HepG2 (cell line): ENCODE data around the gene SART1. TPM values are rescaled to one million over a fixed set of nuclear protein-coding genes. Genes with fewer than 3 reads are reported as not detected.
A peak's percentile ranks its signal among the peaks of the same experiment; 100 is the strongest.

Experiments used
- ARNT ChIP-seq: fragments of 450-650 bp; IDR thresholded peaks from 2 replicates; pipeline ENCODE4 v1.6.1; 2017
- ASH2L ChIP-seq: fragments of 300-600, 200-600 bp; sonication (generic); IDR thresholded peaks from 2 replicates; pipeline ENCODE4 v1.7.0; 2017; ENCODE audit warnings: low read depth, mild to moderate bottlenecking, moderate library complexity, mixed read lengths, low read length; ENCODE audit not compliant: insufficient read length
- ATAD3A ChIP-seq: sonication (generic); formaldehyde crosslinking; IDR thresholded peaks from 2 replicates; pipeline ENCODE4 v1.4.0; 2020; ENCODE audit warnings: missing genetic modification reagents
- EHMT2 ChIP-seq: fragments of 200-600 bp; sonication (generic); IDR thresholded peaks from 2 replicates; pipeline ENCODE4 v1.7.0; 2017; ENCODE audit warnings: antibody characterized with exemption, low read depth, low read length, borderline replicate concordance
- HCFC1 ChIP-seq: fragments of 150-350 bp; IDR thresholded peaks from 2 replicates; pipeline ENCODE4 v1.6.1; 2014; ENCODE audit warnings: low read depth, low read length
- KDM6A ChIP-seq: IDR thresholded peaks from 2 replicates; pipeline ENCODE4 v1.6.1; 2016; ENCODE audit warnings: low read depth
- MYC ChIP-seq: sonication (generic); formaldehyde crosslinking; IDR thresholded peaks from 2 replicates; pipeline ENCODE4 v1.9.0; 2021; ENCODE audit warnings: missing genetic modification reagents, borderline replicate concordance
- NCOR1 ChIP-seq: fragments of 200-600 bp; sonication (generic); IDR thresholded peaks from 2 replicates; pipeline ENCODE4 v1.7.0; 2017; ENCODE audit warnings: antibody characterized with exemption, low read length, borderline replicate concordance
- SCMH1 ChIP-seq: sonication (generic); formaldehyde crosslinking; IDR thresholded peaks from 2 replicates; pipeline ENCODE4 v1.9.0; 2021; ENCODE audit warnings: missing genetic modification reagents, mild to moderate bottlenecking, borderline replicate concordance
- SP4 ChIP-seq: sonication (generic); formaldehyde crosslinking; IDR thresholded peaks from 2 replicates; pipeline ENCODE4 v1.8.1; 2023; ENCODE audit warnings: mild to moderate bottlenecking, missing genetic modification reagents
- SRSF4 ChIP-seq: fragments of 200-400 bp; formaldehyde crosslinking; IDR thresholded peaks from one replicate; pipeline ENCODE4 v1.6.1; 2018; ENCODE audit warnings: mild to moderate bottlenecking, low read depth, low read length, moderate library complexity; ENCODE audit not compliant: poor library complexity, severe bottlenecking
- WIZ ChIP-seq: sonication (generic); formaldehyde crosslinking; IDR thresholded peaks from 2 replicates; pipeline ENCODE4 v1.5.1; 2020; ENCODE audit warnings: mild to moderate bottlenecking, missing genetic modification reagents
- ZBTB26 ChIP-seq: IDR thresholded peaks from 2 replicates; pipeline ENCODE4 v1.6.1; 2016; ENCODE audit warnings: missing compliant biosample characterization, missing genetic modification reagents, borderline replicate concordance
- ZC3H4 ChIP-seq: sonication (generic); formaldehyde crosslinking; IDR thresholded peaks from 2 replicates; pipeline ENCODE4 v1.4.0; 2020; ENCODE audit warnings: missing genetic modification reagents, borderline replicate concordance
- ZNF280B ChIP-seq: sonication (generic); formaldehyde crosslinking; IDR thresholded peaks from 2 replicates; pipeline ENCODE4 v1.5.0; 2020; ENCODE audit warnings: missing genetic modification reagents, mild to moderate bottlenecking, borderline replicate concordance
- ZNF3 ChIP-seq: IDR thresholded peaks from 2 replicates; pipeline ENCODE4 v1.7.0; 2017; ENCODE audit warnings: inconsistent platforms
- ZNF781 ChIP-seq: sonication (generic); formaldehyde crosslinking; IDR thresholded peaks from 2 replicates; pipeline ENCODE4 v1.5.1; 2020; ENCODE audit warnings: borderline replicate concordance, mild to moderate bottlenecking, missing genetic modification reagents; ENCODE audit errors: not compliant biosample characterization
- ZSCAN20 ChIP-seq: sonication (generic); formaldehyde crosslinking; IDR thresholded peaks from 2 replicates; pipeline ENCODE4 v1.4.0; 2020; ENCODE audit warnings: missing genetic modification reagents, mild to moderate bottlenecking, borderline replicate concordance
- polyA plus RNA-seq, 8 experiments: library from polyadenylated mRNA; depleted of rRNA in 3 of 8; stranded (reverse) in 7 of 8; unstranded in 1 of 8; fragments of >200 nt; fragmentation: Illumina TruSeq in 4 of 8; extraction: Trizol in 4 of 8; gene quantifications; 2 replicates each; pipeline versions ENCODE4 v1.2.1 to v1.2.3, GENCODE V29; 2011 to 2016; ENCODE audit warnings: low read depth in 4 of 8, missing spikeins in 1 of 8, mixed read lengths in 1 of 8; ENCODE audit not compliant: insufficient read depth in 1 of 8
- total RNA-seq, 5 experiments: library from RNA; depleted of rRNA; stranded (reverse); fragments of >200 nt; fragmentation: Illumina TruSeq; extraction: Trizol; gene quantifications; 2 replicates each; pipeline ENCODE4 v1.2.3, GENCODE V29; 2016; ENCODE audit warnings: low read depth in 1 of 5
- TF ChIP-seq, protein P1 (sequence below): sonication (generic); formaldehyde crosslinking; IDR thresholded peaks from 2 replicates; pipeline ENCODE4 v1.5.1; 2020; ENCODE audit warnings: missing genetic modification reagents, mild to moderate bottlenecking, borderline replicate concordance
- TF ChIP-seq, protein P2 (sequence below): sonication (generic); formaldehyde crosslinking; IDR thresholded peaks from 2 replicates; pipeline ENCODE4 v1.5.0; 2020; ENCODE audit warnings: missing genetic modification reagents
- TF ChIP-seq, protein P3 (sequence below): sonication (generic); formaldehyde crosslinking; IDR thresholded peaks from 2 replicates; pipeline ENCODE4 v1.5.0; 2020; ENCODE audit warnings: missing genetic modification reagents, mild to moderate bottlenecking, borderline replicate concordance
- TF ChIP-seq, protein P4 (sequence below): conservative IDR thresholded peaks from 2 replicates; pipeline ENCODE4 v1.6.1; 2018; ENCODE audit warnings: missing genetic modification reagents

The SART1 gene
- total and polyA plus RNA-seq, 2 of the 13 experiments (the other 11 are each of a cell fraction or from before 2014, with no cell fraction given): 11.3 to 22.5 TPM

DNA sequence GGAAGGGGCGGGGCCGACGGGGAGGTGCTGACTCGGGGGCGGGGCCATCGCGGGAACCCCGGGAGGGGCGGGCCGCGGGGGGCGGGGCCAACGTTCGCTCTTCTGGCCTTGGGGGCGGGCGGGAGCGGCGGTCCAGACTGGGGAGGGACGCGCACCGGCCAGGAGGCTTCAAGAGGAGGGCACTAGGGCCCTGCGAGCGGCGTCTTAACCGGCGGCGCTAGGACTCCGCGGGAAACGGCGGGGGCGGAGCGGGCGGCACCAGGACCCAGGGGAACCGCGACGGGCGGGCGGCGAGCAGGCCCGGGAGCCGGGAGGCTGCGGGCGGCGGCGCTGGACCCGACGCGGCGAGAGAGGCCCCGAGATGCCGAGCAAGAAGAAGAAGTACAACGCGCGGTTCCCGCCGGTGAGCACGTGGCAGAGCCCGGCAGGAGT is 42.4 kb upstream of the SART1 start, which contains the start of gene DRAP1 (continued):
- peak; percentile 50; the same call in 1 of the 2 replicates for TF ChIP-seq ZBTB26
- peak; percentile 82 for TF ChIP-seq ASH2L
- TF ChIP-seq ZSCAN20: peak; percentile 78; the same call in 1 of the 2 replicates
- peak; percentile 69 for TF ChIP-seq MYC (CRISPR knock-in tag)
- TF ChIP-seq SCMH1: no peak
- no peak for TF ChIP-seq NCOR1
- no peak for TF ChIP-seq ZNF280B (CRISPR knock-in tag)
- TF ChIP-seq, protein P1, sequence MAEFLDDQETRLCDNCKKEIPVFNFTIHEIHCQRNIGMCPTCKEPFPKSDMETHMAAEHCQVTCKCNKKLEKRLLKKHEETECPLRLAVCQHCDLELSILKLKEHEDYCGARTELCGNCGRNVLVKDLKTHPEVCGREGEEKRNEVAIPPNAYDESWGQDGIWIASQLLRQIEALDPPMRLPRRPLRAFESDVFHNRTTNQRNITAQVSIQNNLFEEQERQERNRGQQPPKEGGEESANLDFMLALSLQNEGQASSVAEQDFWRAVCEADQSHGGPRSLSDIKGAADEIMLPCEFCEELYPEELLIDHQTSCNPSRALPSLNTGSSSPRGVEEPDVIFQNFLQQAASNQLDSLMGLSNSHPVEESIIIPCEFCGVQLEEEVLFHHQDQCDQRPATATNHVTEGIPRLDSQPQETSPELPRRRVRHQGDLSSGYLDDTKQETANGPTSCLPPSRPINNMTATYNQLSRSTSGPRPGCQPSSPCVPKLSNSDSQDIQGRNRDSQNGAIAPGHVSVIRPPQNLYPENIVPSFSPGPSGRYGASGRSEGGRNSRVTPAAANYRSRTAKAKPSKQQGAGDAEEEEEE: no peak
- no peak for TF ChIP-seq SRSF4
- no peak for TF ChIP-seq ATAD3A (CRISPR knock-in tag)
- TF ChIP-seq EHMT2: no peak
- TF ChIP-seq, protein P2, sequence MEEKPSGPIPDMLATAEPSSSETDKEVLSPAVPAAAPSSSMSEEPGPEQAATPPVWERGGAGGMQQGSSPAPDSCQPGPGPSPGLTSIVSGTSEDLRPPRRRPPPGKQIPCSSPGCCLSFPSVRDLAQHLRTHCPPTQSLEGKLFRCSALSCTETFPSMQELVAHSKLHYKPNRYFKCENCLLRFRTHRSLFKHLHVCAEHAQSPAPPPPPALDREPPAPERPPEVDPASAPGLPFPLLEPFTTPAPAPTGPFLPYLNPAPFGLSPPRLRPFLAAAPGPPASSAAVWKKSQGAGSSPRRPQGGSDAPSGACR (CRISPR knock-in tag): no peak
- TF ChIP-seq ZC3H4 (CRISPR knock-in tag): no peak
- TF ChIP-seq SP4 (CRISPR knock-in tag): peak; percentile 98
- no peak for TF ChIP-seq ARNT
- no peak for TF ChIP-seq ZNF781 (CRISPR knock-in tag)
- TF ChIP-seq, protein P3, sequence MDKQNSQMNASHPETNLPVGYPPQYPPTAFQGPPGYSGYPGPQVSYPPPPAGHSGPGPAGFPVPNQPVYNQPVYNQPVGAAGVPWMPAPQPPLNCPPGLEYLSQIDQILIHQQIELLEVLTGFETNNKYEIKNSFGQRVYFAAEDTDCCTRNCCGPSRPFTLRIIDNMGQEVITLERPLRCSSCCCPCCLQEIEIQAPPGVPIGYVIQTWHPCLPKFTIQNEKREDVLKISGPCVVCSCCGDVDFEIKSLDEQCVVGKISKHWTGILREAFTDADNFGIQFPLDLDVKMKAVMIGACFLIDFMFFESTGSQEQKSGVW (CRISPR knock-in tag): no peak
- 0 out of 2 replicates have a peak, but pooled peaks have one; percentile 25 for TF ChIP-seq ZNF3
- TF ChIP-seq HCFC1: peak; percentile 56
- TF ChIP-seq, protein P4, sequence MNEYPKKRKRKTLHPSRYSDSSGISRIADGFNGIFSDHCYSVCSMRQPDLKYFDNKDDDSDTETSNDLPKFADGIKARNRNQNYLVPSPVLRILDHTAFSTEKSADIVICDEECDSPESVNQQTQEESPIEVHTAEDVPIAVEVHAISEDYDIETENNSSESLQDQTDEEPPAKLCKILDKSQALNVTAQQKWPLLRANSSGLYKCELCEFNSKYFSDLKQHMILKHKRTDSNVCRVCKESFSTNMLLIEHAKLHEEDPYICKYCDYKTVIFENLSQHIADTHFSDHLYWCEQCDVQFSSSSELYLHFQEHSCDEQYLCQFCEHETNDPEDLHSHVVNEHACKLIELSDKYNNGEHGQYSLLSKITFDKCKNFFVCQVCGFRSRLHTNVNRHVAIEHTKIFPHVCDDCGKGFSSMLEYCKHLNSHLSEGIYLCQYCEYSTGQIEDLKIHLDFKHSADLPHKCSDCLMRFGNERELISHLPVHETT (CRISPR knock-in tag): peak; percentile 94
- 0 out of 2 replicates have a peak, but pooled peaks have one; percentile 28 for TF ChIP-seq KDM6A (CRISPR knock-in tag)
- TF ChIP-seq WIZ (CRISPR knock-in tag): no peak
